D721Med (cell line): ENCODE measurements around the gene PPP2R1A.
A peak's percentile ranks its signal among the peaks of the same experiment; 100 is the strongest.

Source experiments
- DNase-seq: peaks from one replicate; pipeline ENCODE4 v3.0.0; 2011; ENCODE audit warnings: low spot score; ENCODE audit not compliant: insufficient read length
- FAIRE-seq: peaks from 2 replicates; lab custom pipeline; 2011; peaks lifted over from hg19 to GRCh38; lab: Jason Lieb, UNC
- TF ChIP-seq, protein P1 (sequence below): IDR thresholded peaks from 2 replicates; pipeline ENCODE4 v1.5.1; 2012; ENCODE audit warnings: mild to moderate bottlenecking, control low read depth; ENCODE audit not compliant: insufficient read depth; ENCODE audit errors: missing control alignments

PPP2R1A gene

DNA sequence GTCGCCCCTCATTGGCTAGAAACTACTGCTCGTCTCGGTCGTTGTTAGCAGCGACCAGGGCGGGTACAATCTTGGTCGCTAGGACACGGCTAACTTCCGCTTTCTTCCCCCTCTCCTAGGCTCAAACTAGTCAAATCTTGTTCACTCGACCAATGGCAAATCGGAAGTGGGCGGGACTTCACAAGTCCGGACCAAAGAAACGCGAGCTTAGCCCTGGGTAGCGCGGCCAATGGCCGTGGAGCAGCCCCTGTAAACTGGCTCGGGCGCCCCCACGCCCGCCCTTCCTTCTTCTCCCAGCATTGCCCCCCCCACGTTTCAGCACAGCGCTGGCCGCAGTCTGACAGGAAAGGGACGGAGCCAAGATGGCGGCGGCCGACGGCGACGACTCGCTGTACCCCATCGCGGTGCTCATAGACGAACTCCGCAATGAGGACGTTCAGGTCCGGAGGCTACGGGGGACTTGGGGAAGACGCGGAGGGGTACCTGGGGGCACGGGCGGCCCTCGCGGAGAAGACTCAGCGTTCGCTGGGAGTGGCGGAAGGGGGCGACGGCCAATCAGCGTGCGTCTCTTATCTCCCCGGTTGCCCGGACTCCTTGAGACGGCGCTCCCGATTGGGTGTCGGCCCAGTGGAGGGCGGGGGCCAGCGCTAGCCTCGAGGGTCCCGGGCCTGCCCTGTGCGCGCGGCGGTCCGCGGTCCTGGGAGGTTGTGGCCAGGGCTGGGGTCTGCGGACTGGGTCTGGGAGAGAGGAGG, at the start of gene PPP2R1A:
TSS of gene PPP2R1A (plus strand) at position 318 of the 752 bp plus-strand sequence. CDS start at position 363, 45 bp downstream.
- FAIRE-seq = peak; percentile 92

DNA sequence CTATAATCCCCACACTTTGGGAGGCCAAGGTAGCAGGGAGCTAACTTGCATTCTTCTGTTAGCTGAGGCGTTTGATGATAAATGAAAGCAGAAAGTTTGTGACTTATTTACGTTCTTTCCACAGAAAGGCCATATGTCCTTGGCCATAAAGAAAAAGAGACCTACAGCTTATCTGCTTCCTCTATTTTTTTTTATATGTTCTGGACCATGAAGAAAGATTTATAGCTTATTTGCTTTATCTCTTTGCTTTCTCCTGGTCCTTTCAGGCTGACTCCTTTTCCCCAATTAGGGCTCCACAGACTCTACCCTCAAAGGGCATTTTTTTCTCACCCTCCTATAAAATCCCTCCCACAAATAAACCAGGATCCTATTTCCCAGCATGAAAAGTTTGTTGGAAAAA, 48.6 kb upstream of the PPP2R1A start:
- DNase-seq (no peak), FAIRE-seq (no peak)
- TF ChIP-seq, protein P1, sequence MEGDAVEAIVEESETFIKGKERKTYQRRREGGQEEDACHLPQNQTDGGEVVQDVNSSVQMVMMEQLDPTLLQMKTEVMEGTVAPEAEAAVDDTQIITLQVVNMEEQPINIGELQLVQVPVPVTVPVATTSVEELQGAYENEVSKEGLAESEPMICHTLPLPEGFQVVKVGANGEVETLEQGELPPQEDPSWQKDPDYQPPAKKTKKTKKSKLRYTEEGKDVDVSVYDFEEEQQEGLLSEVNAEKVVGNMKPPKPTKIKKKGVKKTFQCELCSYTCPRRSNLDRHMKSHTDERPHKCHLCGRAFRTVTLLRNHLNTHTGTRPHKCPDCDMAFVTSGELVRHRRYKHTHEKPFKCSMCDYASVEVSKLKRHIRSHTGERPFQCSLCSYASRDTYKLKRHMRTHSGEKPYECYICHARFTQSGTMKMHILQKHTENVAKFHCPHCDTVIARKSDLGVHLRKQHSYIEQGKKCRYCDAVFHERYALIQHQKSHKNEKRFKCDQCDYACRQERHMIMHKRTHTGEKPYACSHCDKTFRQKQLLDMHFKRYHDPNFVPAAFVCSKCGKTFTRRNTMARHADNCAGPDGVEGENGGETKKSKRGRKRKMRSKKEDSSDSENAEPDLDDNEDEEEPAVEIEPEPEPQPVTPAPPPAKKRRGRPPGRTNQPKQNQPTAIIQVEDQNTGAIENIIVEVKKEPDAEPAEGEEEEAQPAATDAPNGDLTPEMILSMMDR = no peak

More for the DNA sequence above, at the start of gene PPP2R1A:
- TF ChIP-seq, protein P1 = no peak
- DNase-seq = peak; percentile 92

DNA sequence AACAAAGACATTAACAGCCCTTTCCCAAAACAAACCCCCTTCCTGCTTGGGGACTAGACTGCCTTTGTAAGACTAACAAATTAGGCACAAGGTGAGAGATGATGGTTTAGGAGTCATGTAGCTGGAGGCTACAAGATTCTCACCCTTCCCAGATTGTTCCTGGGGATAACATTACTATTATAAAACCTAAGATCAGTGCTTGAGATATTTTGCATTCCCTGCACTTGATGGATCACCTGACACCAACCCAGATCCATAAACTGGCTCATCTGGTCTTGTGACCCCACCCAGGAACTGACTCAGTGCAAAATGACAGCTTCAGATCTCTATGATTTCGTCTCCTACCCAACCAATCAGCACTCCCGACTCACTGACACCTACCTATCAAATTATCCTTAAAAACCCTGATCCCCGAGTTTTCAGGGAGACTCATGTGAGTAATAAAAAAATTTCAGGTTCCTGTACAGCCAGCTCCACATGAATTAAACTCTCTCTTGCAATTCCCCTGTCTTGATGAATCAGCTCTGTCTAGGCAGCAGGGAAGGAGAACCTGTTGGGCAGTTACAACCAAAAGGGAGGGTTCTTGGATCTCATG, 47.8 kb upstream of the PPP2R1A start:
- DNase-seq (no peak), FAIRE-seq (no peak)
- TF ChIP-seq, protein P1 = no peak

DNA sequence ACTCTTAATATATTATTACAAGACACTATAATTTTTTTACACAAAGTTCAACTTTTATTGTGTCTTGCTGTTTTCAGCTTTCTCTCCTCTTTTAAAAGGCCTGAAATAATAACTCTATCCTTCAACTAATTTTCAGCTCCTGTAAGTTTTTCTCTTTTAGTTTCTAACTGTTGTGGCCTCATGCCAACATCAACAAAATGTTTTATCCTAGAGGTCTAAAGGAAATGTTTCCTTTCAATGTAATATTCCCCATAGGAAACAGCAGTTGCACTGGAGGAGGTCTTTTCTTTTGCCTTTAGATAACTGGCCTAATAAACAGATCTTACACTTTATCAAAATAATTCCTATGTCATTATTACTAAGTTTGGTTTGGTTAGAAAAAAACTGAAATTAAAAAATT, 41.6 kb upstream of the PPP2R1A start:
- no peak for DNase-seq
- FAIRE-seq = no peak
- TF ChIP-seq, protein P1 = no peak

DNA sequence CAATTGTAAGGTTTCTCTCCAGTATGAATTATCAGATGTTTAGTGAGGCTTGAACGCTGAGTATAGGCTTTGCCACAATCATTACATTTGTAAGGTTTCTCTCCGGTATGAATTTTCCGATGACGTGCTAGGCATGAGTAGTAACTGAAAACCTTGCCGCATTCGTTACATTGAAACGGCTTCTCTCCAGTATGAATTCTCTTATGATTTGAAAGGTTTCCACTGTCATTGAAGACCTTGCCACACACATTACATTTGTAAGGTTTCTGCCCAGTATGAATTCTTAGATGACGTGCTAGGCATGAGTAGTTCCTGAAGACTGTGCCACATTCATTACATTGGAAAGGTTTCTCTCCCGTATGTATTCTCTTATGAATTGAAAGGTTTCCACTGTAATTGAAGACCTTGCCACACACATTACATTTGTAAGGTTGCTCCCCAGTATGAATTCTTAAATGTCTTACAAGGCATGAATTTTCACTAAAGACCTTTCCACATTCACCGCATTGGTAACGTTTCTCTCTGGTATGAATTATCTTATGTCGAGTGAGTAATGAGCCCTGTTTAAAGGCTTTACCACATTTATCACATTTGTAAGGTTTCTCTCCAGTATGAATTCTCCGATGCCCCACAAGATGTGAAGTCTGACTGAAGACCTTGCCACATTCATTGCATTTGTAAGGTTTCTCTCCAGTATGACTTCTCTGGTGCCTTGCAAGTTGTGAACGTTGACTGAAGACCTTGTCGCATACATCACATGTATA, 34.1 kb upstream of the PPP2R1A start:
- DNase-seq (no peak), FAIRE-seq (no peak)
- TF ChIP-seq, protein P1 = no peak

DNA sequence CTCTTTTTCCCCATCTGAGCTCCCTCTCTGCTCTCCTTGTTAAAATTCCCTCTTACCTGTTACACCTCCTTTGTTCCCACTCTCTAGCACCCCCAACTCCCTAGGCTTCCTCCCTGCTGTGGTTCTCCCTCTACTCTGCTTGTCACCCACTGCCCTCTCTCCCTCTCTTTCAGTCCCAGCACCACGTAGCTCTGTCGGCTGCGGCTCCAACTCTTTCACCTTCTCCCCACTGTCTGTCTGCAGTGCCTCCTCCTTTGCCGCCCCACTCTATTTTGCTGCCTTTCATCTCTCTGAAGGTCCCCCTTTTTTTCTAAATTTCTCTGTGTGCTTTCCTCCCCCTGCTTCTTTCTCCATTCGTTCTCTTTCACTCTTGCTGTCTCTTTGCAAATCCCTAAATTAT, 19.5 kb upstream of the PPP2R1A start:
- DNase-seq (no peak), FAIRE-seq (no peak)
- TF ChIP-seq, protein P1 = no peak

DNA sequence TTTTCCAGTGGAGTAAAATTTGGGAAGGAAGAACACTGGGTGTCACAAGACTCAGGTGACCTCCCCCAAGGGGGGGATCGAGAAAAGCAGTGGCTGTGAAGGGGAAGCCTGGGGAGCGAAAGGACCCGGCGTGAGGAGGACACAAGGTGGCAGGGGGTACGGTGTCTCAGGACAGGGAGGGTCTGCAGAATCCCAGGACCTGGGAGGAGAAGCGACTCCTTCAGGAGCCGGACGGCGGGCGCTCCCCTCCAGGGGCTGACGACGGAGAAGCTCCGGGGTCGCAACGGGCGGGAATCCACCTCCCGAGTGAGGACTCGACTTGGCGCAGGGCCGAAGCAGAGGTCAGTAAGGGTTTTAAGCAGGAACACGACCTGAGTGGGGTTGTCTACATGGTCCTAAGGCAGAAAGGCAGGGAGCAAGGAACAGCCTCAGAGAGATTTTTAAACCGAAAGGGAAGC, 19.0 kb upstream of the PPP2R1A start:
- TF ChIP-seq, protein P1 = no peak
- FAIRE-seq (no peak), DNase-seq (no peak)
